Thyroid gland (tissue), 4 donors: Measurements from ENCODE around the gene GPR78. TPM values are rescaled to one million over a fixed set of nuclear protein-coding genes. Genes with fewer than 3 reads are reported as not detected.

ENCODE experiments used
- DNase-seq, 2 donors: peaks; one replicate each; pipeline ENCODE4 v3.0.0-alpha.2; 2019
- H3K27ac ChIP-seq, 3 donors: fragments of 200-600 bp; sonication (generic); 1 replicate in 2 of 3; 2 replicates in 1 of 3; pipeline ENCODE4 v1.5.1; 2016 to 2019; ENCODE audit warnings: mild to moderate bottlenecking in 1 of 3, moderate library complexity in 1 of 3
- H3K27me3 ChIP-seq: fragments of 200-600 bp; sonication (generic); one replicate; pipeline ENCODE4 v1.5.1; 2019
- H3K36me3 ChIP-seq, 2 donors: fragments of 200-600 bp; sonication (generic); one replicate each; pipeline ENCODE4 v1.5.1; 2016 to 2019
- H3K4me1 ChIP-seq, 2 donors: fragments of 200-600 bp; sonication (generic); one replicate each; pipeline ENCODE4 v1.5.1; 2017 to 2019
- H3K4me3 ChIP-seq, 3 donors: fragments of 200-600 bp; sonication (generic); replicated peaks in 1 of 3; 1 replicate in 2 of 3; 2 replicates in 1 of 3; pipeline ENCODE4 v1.5.1; 2016; ENCODE audit warnings: mild to moderate bottlenecking in 1 of 3
- H3K9me3 ChIP-seq: fragments of 200-600 bp; sonication (generic); one replicate; pipeline ENCODE4 v1.5.1; 2017
- POLR2A ChIP-seq, 2 donors: fragments of 450-650 bp; IDR thresholded peaks; one replicate each; pipeline ENCODE4 v1.6.1; 2017; ENCODE audit warnings: antibody characterized with exemption in 2 of 2, mild to moderate bottlenecking in 2 of 2, moderate library complexity in 1 of 2
- WGBS, 2 donors: methylation state at CpG; one replicate each; pipeline ENCODE4 v1.1.5; 2017; 5-methylcytosine and 5-hydroxymethylcytosine counted together
- intact Hi-C: fragments of 100-400 bp; cut with DNase I; formaldehyde crosslinking; loops from one replicate; pipeline ENCODE4 v1.15.1; 2023
- total RNA-seq, 4 donors: library from RNA; depleted of rRNA; stranded (reverse); fragments of >200 nt; gene quantifications; one replicate each; pipeline ENCODE4 v1.2.3, GENCODE V29; 2016
- TF ChIP-seq, protein P1 (sequence below), 6 experiments: fragments of 200-600 bp in 3 of 6; fragments of 450-650 bp in 3 of 6; sonication (generic) in 3 of 6; IDR thresholded peaks; one replicate each; pipeline ENCODE4 v1.5.1; 2016 to 2019; ENCODE audit warnings: antibody characterized with exemption in 6 of 6, mild to moderate bottlenecking in 2 of 6, inconsistent platforms in 1 of 6, moderate library complexity in 1 of 6

Gene GPR78
- total RNA-seq, 4 donors from 2014 or later: not detected

DNA sequence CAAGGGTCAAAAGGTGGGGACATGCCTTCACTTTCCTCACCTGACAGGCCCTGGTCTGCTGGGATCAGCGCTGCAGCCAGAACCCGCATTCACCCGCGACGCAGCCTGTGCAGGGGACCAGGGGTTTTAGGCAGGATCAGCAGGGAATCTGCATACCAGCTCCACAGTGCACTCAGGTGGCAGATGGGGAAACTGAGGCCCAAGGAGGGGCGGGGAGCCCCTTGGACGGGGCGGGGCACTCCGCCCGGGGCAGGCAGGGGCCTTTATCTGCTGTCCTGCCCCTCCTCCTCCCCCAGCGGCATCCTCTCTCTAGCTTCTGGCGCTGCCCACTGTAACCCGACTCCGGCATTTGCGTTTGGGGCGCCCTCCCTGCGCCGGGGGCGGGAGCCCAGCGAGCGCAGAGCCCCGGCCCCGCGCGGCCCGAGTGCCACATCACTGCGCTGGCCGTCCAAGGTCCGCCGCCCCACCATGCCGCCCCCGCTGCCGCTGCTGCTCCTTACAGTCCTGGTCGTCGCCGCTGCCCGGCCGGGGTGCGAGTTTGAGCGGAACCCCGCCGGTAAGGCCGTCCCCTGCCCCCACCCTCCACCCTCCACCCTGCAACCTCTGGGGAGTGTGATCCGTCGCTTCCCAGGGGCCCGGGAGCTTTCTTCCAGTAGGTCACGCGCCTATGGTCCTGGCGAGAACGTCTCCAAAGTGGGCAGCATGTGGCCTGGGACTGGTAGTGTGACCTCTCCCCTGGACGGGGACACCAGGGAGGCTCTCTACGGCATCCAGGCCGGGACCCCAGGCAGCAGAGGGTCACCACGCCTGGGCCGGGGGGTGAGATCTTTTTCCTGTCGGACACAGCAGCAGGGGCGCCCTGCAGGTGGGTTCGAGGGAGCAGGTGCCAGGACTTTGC is 12.4 kb downstream of the GPR78 start, which contains the start of gene CPZ:
CPZ (plus strand) TSS at position 400 of the 898 bp plus-strand sequence; CDS start at position 469, 69 bp downstream.
- 0 to 31% methylated on average over 2 to 8 of the region's 58 CpGs for WGBS, 2 donors
- no peaks in the 10 kb centered on the region for H3K36me3 ChIP-seq
- intact Hi-C loops: loop anchor here (10.0 kb wide), 1 partner anchor 348 kb away; no protein-coding TSS in a partner anchor
- no peak within 1 kb of the TSS for H3K27ac ChIP-seq
- peaks cover 11 to 34% of the 10 kb centered on the region in 2 donors for H3K4me1 ChIP-seq
- peak; percentile 29 to 47 for DNase-seq
- no peaks in the 10 kb centered on the region for H3K9me3 ChIP-seq
- TF ChIP-seq POLR2A (IDR thresholded peaks at IDR 0.05): no peak
- TF ChIP-seq, protein P1, sequence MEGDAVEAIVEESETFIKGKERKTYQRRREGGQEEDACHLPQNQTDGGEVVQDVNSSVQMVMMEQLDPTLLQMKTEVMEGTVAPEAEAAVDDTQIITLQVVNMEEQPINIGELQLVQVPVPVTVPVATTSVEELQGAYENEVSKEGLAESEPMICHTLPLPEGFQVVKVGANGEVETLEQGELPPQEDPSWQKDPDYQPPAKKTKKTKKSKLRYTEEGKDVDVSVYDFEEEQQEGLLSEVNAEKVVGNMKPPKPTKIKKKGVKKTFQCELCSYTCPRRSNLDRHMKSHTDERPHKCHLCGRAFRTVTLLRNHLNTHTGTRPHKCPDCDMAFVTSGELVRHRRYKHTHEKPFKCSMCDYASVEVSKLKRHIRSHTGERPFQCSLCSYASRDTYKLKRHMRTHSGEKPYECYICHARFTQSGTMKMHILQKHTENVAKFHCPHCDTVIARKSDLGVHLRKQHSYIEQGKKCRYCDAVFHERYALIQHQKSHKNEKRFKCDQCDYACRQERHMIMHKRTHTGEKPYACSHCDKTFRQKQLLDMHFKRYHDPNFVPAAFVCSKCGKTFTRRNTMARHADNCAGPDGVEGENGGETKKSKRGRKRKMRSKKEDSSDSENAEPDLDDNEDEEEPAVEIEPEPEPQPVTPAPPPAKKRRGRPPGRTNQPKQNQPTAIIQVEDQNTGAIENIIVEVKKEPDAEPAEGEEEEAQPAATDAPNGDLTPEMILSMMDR (IDR thresholded peaks at IDR 0.05): no peak
- H3K27me3 ChIP-seq: no peaks in the 10 kb centered on the region
- H3K4me3 ChIP-seq: peak within 1 kb of the TSS in 1 of 3 donors; percentile 29

DNA sequence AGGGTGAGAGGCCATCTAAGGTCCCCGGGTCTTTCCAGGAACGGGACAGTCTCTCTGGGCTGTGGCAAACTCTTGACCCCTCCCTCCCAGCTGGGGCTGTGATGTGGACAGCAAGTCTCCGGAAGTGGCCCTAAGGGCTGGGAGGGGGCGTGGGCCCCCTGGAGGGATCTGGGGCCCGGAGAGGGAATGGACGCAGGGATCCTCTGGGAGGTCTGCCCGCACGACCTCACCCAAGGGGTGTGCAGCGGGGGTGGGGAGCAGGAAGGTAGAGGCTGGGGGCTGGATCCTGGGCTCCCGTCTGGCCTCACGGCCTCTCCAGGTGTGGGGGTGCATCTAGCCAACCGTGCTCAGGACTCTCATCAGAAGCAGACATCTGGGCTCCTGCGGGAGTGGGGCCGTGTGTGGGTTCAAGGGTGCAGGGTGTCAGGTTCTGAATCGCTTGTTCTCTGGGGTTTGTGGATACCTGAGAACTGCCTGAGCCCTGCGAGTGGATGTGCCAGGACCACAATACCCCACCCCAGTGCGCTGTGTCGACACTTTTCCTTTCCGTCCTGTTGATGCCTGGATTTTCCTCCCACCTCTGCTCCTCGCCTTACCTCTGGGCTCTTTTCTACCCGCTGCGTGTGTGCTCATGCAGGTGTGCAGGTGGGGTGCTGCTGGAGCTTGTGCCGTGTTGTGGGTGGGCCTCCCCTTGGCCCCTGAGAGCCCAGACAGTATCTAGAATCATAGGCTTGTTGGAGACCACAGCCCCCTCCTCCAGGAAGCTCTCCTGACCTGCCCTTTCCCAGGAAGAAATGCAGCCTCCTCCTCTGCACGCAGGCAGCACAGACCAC is 13.3 kb downstream of the GPR78 start:
- H3K27ac ChIP-seq: no peak overlapping the region
- no peak for DNase-seq

DNA sequence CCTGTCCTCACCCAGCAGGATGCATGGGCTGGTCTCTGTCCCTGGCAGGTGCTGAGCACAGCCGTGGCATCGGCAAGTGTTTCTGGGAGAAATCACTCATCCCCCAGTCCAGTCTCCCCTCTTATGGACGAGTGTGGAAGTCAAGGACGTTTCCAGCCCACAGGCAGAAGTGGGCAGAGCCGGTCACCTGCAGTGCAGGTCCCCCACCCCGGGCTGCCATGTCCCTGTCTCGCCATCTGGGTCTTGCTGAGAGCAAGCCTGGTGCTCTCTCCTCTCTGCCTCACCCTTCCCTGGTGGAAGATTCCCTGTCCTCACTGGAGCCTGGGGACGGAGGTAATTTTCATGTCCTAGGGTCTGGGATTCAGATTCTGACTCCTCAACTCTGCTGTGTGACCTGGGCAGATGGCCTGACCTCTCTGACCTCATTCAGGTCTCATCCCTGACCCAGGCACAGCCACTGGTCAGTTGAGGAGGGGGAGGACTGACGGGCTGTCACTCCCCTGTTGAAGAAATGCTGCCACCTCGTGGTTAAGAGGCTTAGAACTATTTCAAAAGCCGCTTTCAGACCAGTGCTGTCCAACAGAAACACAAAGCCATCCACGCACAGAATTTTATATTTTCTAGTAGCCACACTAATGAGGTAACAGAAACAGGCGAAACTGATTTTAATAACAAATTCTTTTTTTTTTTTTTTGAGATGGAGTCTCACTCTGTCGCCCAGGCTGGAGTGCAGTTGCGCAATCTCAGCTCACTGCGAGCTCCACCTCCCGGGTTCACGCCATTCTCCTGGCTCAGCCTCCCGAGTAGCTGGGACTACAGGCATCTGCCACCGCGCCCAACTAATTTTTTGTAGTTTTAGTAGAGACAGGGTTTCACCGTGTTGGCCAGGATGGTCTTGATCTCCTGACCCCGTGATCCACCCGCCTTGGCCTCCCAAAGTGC is 14.2 kb downstream of the GPR78 start:
- Histone ChIP-seq H3K9me3 (no peaks in the 10 kb centered on the region), H3K27me3 (no peaks in the 10 kb centered on the region), H3K4me3 (no peak overlapping the region), H3K4me1 (peaks cover 11 to 34% of the 10 kb centered on the region in 2 donors), H3K36me3 (no peaks in the 10 kb centered on the region), H3K27ac (no peak overlapping the region)
- WGBS, 2 donors: 57 to 59% methylated on average over 21 of the region's 24 CpGs
- DNase-seq: peak; percentile 62 to 73
- intact Hi-C loops: loop anchor here (2.0 to 10.0 kb wide), 2 partner anchors 126 to 350 kb away; no protein-coding TSS in a partner anchor
- no peak for TF ChIP-seq POLR2A (IDR thresholded peaks at IDR 0.05)
- TF ChIP-seq, protein P1 (IDR thresholded peaks at IDR 0.05): peak; percentile 49 to 83 (median 68)

More for the DNA sequence above, 13.3 kb downstream of the GPR78 start:
- Histone ChIP-seq H3K4me1 (peaks cover 11 to 34% of the 10 kb centered on the region in 2 donors), H3K36me3 (no peaks in the 10 kb centered on the region), H3K9me3 (no peaks in the 10 kb centered on the region), H3K4me3 (peak overlapping the region in 1 of 3 donors; percentile 29), H3K27me3 (no peaks in the 10 kb centered on the region)
- 55 to 60% methylated on average over 12 to 21 of the region's 24 CpGs for WGBS, 2 donors
- TF ChIP-seq, protein P1 (IDR thresholded peaks at IDR 0.05): no peak
- no peak for TF ChIP-seq POLR2A (IDR thresholded peaks at IDR 0.05)
- intact Hi-C loops: loop anchor here (2.0 to 10.0 kb wide), 2 partner anchors 125 to 349 kb away; no protein-coding TSS in a partner anchor

DNA sequence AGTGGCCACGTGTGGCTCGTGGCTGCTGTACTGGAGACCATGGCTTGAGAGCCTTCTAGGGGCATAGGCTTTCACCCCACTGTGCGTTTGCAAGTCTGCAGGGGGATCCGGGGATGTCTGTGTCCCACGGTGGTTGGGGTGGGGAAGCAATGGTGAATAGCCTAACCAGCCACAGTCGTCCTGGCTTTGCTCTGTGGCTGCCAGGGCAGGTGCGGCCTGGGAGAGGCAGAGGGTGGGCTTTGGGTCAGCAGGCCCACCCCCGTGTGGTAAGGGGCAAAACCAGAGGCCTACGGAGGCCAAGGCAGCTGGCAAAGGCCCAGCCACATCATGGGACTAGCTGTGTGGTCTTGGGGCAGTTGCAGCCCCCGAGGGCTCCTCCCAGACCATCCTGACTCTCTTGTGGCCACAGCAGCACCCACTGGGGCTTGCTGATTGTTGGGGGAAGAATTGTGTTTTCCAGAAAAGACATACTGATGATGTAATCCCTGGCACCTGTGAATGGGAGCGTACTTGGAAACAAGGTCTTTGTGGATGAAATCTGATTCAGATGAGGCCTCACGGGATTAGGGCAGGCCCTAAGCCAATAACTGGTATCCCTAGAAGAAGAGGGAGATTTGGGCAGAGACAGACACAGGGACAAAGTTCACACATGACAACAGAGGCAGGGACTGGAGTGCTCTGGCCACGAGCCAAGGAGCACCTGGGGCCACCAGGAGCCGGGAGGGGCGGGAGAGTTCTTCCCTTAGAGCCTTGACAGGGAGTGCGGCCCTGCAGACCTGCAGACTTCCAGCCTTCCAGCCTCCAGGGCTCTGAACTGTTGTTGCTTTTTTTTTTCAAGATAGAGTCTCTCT is 15.3 kb downstream of the GPR78 start:
- Histone ChIP-seq H3K27me3 (no peaks in the 10 kb centered on the region), H3K27ac (no peak overlapping the region), H3K4me1 (peaks cover 11 to 28% of the 10 kb centered on the region in 2 donors), H3K36me3 (no peaks in the 10 kb centered on the region), H3K9me3 (no peaks in the 10 kb centered on the region), H3K4me3 (no peak overlapping the region)
- WGBS, 2 donors: 74 to 78% methylated on average over 9 to 16 of the region's 16 CpGs
- no peak for TF ChIP-seq POLR2A (IDR thresholded peaks at IDR 0.05)
- TF ChIP-seq, protein P1 (IDR thresholded peaks at IDR 0.05): no peak
- intact Hi-C loops: loop anchor here (2.0 to 10.0 kb wide), 2 partner anchors 127 to 351 kb away; no protein-coding TSS in a partner anchor
- no peak for DNase-seq
